Loucy (cell line): Measurements from ENCODE around the gene KANK2.
A peak's percentile ranks its signal among the peaks of the same experiment; 100 is the strongest.

Experiments
- H2AFZ ChIP-seq: fragments of 200-600 bp; sonication (generic); 2 replicates; pipeline ENCODE4 v1.6.0; 2016; ENCODE audit warnings: antibody characterized with exemption, mild to moderate bottlenecking, low read length, moderate library complexity
- H3F3A ChIP-seq: fragments of 200-600 bp; 2 replicates; pipeline ENCODE4 v1.6.0; 2016; ENCODE audit warnings: antibody characterized with exemption, low read depth, mild to moderate bottlenecking
- H3K27me3 ChIP-seq: fragments of 200-600 bp; sonication (generic); 2 replicates; pipeline ENCODE4 v1.6.1; 2014; ENCODE audit warnings: low read length, mild to moderate bottlenecking; ENCODE audit not compliant: insufficient read depth, poor library complexity, severe bottlenecking
- H3K36me3 ChIP-seq: fragments of 200-600 bp; sonication (generic); 2 replicates; pipeline ENCODE4 v1.6.1; 2016; ENCODE audit warnings: low read length; ENCODE audit not compliant: insufficient read depth
- H3K4me1 ChIP-seq: fragments of 200-600 bp; sonication (generic); 2 replicates; pipeline ENCODE4 v1.5.1; 2014; ENCODE audit warnings: low read length, mild to moderate bottlenecking; ENCODE audit not compliant: insufficient read depth, poor library complexity, severe bottlenecking
- H3K4me2 ChIP-seq: fragments of 200-600 bp; sonication (generic); 2 replicates; pipeline ENCODE4 v1.6.0; 2014; ENCODE audit warnings: antibody characterized with exemption, low read length, low read depth, mild to moderate bottlenecking; ENCODE audit not compliant: poor library complexity, severe bottlenecking
- H3K4me3 ChIP-seq: fragments of 200-600 bp; sonication (generic); 2 replicates; pipeline ENCODE4 v1.5.1; 2014; ENCODE audit warnings: low read length, mild to moderate bottlenecking, mixed read lengths; ENCODE audit not compliant: poor library complexity, severe bottlenecking
- H3K79me2 ChIP-seq: fragments of 200-600 bp; sonication (generic); 2 replicates; pipeline ENCODE4 v1.6.1; 2014; ENCODE audit warnings: low read length; ENCODE audit not compliant: insufficient read depth
- H3K9ac ChIP-seq: fragments of 200-600 bp; sonication (generic); 2 replicates; pipeline ENCODE4 v1.6.0; 2014; ENCODE audit warnings: mild to moderate bottlenecking, low read depth, low read length, moderate library complexity; ENCODE audit not compliant: poor library complexity, severe bottlenecking
- H3K9me2 ChIP-seq: fragments of 200-600 bp; sonication (generic); replicated peaks from 2 replicates; pipeline ENCODE4 v1.6.1; 2016; ENCODE audit warnings: low read depth, low read length, mixed read lengths
- H3K9me3 ChIP-seq: fragments of 200-600 bp; sonication (generic); 2 replicates; pipeline ENCODE4 v1.6.1; 2014; ENCODE audit warnings: mild to moderate bottlenecking, antibody characterized with exemption, low read length, low read depth; ENCODE audit not compliant: insufficient read depth
- H4K20me1 ChIP-seq: fragments of 200-600 bp; sonication (generic); 2 replicates; pipeline ENCODE4 v1.6.0; 2014; ENCODE audit warnings: antibody characterized with exemption, low read length, mild to moderate bottlenecking; ENCODE audit not compliant: insufficient read depth, poor library complexity, severe bottlenecking
- EZH2phosphoT487 ChIP-seq: fragments of 200-600 bp; IDR thresholded peaks from 2 replicates; pipeline ENCODE4 v1.6.1; 2018; ENCODE audit warnings: antibody characterized with exemption, mild to moderate bottlenecking, moderate library complexity, borderline replicate concordance
- TF ChIP-seq, protein P1 (sequence below): fragments of 200-600 bp; sonication (generic); conservative IDR thresholded peaks from 2 replicates; pipeline ENCODE4 v1.5.1; 2014; ENCODE audit warnings: mild to moderate bottlenecking, antibody characterized with exemption, low read length

The KANK2 gene

DNA sequence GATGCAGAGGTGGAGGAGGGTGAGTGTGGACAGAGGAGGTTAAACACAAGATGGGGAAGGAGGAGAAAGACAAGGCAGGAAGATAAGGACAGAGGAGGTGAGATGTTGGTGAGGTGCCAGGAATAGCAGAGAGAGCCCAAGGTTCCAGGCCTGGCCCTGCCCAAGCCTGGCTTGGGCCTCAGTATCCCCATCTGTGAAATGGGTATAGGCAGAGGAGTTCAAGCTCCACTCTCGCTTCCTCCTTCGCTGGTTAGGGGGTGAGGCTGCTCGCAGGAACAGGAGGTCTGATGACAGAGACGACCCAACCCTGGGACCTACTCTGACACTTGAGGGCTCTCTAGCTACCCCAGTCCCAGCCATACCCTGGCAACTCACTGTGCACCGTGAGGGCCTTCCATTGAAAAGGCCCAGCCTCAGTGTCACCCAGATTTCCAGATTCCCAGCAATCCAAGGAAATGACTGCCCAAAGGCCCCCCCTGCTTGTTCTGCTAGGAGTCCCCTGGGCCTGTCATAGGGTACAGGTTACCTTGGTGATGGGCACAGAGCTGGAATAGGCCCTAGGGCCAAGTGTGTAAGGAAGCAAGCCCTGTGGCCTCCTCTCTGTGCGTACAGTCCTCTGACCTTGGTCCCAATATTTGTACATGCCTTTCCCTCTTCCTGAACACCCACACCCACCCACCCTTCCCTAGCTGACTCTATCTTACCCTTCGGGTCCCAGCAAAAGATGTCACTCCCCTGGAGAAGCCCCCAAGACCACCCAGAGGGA lies 33.5 kb upstream of the KANK2 start:
- H3K4me1 ChIP-seq: no peaks in the 10 kb centered on the region
- H2AFZ ChIP-seq: no peak overlapping the region
- no peak overlapping the region for H3K4me2 ChIP-seq
- H3K4me3 ChIP-seq: no peak overlapping the region
- H3K9ac ChIP-seq: no peak overlapping the region
- H3K9me3 ChIP-seq: no peaks in the 10 kb centered on the region
- no peaks in the 10 kb centered on the region for H3K9me2 ChIP-seq
- H3K36me3 ChIP-seq: no peaks in the 10 kb centered on the region
- no peaks in the 10 kb centered on the region for H3K79me2 ChIP-seq
- TF ChIP-seq, protein P1, sequence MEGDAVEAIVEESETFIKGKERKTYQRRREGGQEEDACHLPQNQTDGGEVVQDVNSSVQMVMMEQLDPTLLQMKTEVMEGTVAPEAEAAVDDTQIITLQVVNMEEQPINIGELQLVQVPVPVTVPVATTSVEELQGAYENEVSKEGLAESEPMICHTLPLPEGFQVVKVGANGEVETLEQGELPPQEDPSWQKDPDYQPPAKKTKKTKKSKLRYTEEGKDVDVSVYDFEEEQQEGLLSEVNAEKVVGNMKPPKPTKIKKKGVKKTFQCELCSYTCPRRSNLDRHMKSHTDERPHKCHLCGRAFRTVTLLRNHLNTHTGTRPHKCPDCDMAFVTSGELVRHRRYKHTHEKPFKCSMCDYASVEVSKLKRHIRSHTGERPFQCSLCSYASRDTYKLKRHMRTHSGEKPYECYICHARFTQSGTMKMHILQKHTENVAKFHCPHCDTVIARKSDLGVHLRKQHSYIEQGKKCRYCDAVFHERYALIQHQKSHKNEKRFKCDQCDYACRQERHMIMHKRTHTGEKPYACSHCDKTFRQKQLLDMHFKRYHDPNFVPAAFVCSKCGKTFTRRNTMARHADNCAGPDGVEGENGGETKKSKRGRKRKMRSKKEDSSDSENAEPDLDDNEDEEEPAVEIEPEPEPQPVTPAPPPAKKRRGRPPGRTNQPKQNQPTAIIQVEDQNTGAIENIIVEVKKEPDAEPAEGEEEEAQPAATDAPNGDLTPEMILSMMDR: no peak
- no peak for TF ChIP-seq EZH2phosphoT487
- no peaks in the 10 kb centered on the region for H3F3A ChIP-seq
- no peaks in the 10 kb centered on the region for H3K27me3 ChIP-seq
- no peaks in the 10 kb centered on the region for H4K20me1 ChIP-seq

DNA sequence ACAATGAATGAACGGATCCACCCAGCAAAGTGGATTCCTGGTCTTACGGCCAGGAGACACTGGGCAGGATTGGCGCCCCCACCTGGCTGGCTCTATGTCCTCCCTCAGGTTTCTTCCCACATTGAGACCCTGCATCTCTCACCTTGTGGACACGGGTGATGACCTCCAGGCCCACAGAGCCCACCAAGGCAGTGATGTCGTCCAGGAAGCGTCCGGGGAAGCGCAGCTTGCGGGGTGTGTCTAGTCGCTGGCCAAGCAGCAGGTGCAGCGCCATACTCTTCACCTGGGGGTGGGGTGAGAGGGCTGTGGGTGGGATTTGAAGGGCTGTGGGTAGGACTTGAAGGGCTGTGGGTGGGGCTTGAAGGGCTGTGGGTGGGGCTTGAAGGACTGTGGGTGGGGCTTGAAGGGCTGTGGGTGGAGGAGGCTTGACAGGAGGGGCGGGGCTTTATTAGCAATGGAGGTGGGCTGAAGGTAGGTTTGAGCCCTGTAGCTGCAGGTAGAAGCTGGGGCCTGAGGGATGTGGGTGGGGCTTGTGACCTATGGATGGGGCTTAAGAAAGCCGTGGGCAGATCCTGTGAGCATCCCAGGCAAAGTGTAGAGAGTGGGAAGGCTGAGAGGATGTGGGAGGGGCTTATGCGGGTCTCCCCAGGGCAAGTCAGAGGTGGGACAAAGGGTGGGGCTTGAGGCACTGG lies 30.0 kb upstream of the KANK2 start:
- Histone ChIP-seq H3K36me3 (no peaks in the 10 kb centered on the region), H3K4me2 (no peak overlapping the region), H2AFZ (no peak overlapping the region), H3K27me3 (no peaks in the 10 kb centered on the region), H3K79me2 (no peaks in the 10 kb centered on the region), H3K4me3 (no peak overlapping the region), H3K4me1 (no peaks in the 10 kb centered on the region), H4K20me1 (no peaks in the 10 kb centered on the region), H3F3A (no peaks in the 10 kb centered on the region), H3K9me2 (no peaks in the 10 kb centered on the region), H3K9ac (no peak overlapping the region), H3K9me3 (no peaks in the 10 kb centered on the region)
- TF ChIP-seq, protein P1: peak; percentile 69
- TF ChIP-seq EZH2phosphoT487: no peak

DNA sequence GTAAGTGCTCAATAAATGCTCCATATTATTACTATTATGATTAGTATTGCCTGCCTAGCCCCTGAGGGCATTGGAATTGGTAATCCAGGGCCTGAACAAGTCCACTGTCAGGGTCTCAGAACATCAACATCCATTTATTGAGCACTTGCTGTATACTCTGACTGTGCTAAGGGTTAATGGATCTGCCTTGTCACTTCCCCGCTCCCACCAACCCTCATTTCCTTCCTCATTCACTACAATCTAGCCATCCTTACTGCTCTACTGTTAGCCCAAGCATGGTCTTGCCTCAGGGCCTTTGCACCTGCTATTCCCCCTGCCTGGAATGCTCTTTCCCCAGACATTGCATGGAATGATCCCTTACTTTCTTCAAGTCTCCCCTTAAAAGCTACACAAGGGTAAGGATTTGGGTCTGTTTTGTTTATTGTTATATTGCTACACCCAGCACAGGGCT lies 29.4 kb upstream of the KANK2 start:
- Histone ChIP-seq H3K9me2 (no peaks in the 10 kb centered on the region), H2AFZ (no peak overlapping the region)
- TF ChIP-seq, protein P1: no peak
- no peak for TF ChIP-seq EZH2phosphoT487

More for the DNA sequence above, 29.4 kb upstream of the KANK2 start:
- H3K9ac ChIP-seq: no peak overlapping the region
- no peaks in the 10 kb centered on the region for H3K4me1 ChIP-seq
- H3K9me3 ChIP-seq: no peaks in the 10 kb centered on the region
- no peaks in the 10 kb centered on the region for H4K20me1 ChIP-seq
- no peaks in the 10 kb centered on the region for H3K36me3 ChIP-seq
- no peak overlapping the region for H3K4me2 ChIP-seq
- H3K79me2 ChIP-seq: no peaks in the 10 kb centered on the region
- no peak overlapping the region for H3K4me3 ChIP-seq
- no peaks in the 10 kb centered on the region for H3K27me3 ChIP-seq
- H3F3A ChIP-seq: no peaks in the 10 kb centered on the region
